ENCODE data around the gene PCSK2.

Gene PCSK2

DNA sequence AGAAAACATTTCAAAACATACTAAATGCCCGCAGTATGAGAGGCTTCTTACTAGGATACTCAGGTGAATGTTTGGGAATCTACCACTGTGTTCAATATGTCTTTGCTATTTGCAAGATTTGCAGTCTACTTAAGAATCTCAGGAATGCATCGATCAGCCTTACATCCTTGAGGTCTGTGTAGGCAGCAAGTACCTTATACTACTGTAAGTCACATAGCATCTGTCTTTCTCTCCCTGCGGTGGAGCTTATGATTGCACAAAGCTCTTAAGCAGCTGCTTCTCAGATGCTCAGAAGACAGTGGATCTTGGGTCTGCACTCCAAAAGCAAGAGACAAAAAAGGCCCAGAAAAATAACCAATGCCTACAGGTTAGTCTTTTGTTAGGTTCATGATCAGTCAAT lies 21.4 kb downstream of the PCSK2 start:
- DNase-seq (ENCODE audit: low spot score), result no peak

DNA sequence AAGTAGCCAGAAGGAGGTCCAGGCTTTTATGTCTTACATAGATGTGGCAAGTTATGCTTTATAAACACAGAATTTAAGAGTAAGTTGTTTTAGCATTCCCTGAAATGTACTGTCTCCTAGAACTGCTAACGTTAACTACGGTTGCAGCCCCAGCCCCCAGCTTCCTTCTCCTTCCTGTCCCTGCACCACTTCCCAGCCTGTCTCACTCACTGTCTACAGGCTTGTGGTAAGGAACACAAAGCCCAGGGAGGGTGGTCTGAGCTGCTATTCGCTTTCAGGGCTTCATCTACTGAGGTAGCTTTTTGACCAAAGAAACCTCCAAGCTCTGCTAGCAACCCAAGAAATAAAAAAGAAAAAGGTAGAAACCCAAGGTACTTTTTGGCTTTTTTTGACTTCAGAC lies 35.9 kb downstream of the PCSK2 start:
- no peak for DNase-seq (ENCODE audit: low spot score)

GRCh38 chr20:17273717-17274116 lies 46.9 kb downstream of the PCSK2 start:
- no peak for DNase-seq (ENCODE audit: low spot score)

- no peak for DNase-seq (ENCODE audit: low spot score)
Measured at GRCh38 chr20:17276101-17276500, 49.3 kb downstream of the PCSK2 start.

GRCh38 chr20:17281478-17281877 lies 54.6 kb downstream of the PCSK2 start:
- no peak for DNase-seq (ENCODE audit: low spot score)

- DNase-seq (ENCODE audit: low spot score), result no peak
Measured at GRCh38 chr20:17282501-17282900, 55.7 kb downstream of the PCSK2 start.

DNA sequence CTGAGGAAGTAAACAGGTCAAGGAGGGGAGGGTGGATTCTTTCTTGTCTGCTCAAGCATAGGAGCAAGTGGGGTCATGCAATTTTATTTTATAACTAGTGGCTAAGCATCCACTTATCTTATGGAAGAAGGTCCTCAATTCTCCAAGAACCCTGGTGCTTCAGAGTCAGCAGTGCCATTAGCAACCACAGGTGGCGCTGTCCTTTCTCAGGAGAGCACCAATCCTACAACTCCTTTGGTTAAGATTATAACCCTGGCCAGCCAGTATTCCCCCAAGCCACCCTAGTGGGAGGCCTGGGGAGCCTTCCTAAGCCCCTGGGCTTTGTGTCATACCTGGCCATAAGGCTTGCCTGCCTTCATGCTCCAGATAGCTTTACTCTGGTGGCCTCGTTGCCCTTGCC lies 60.7 kb downstream of the PCSK2 start:
- DNase-seq (ENCODE audit: low spot score), result no peak

- no peak for DNase-seq (ENCODE audit: low spot score)
Measured at GRCh38 chr20:17287998-17288397, 61.2 kb downstream of the PCSK2 start.

- no peak for DNase-seq (ENCODE audit: low spot score)
Measured at GRCh38 chr20:17295151-17295726, 68.4 kb downstream of the PCSK2 start.

- no peak for DNase-seq (ENCODE audit: low spot score)
Measured at GRCh38 chr20:17295991-17296390, 69.2 kb downstream of the PCSK2 start.

DNA sequence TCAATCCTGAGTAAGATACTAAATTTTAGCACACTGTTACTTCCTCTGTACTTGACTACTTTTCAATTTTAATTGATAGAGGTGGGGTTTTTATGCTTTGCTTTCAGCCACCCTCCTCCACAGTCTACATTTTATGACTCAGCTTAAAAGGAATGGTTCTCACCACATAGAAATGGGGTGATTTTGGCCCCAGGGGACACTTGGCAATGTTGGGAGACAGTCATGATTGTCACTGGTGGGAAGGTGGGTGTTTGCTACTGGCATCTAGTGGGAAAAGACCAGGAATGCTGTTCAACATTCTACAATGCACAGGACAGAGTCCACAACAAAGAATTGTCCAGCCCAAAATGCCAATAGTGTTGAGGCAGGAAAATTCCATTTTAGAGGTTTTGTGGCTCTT lies 71.3 kb downstream of the PCSK2 start:
- DNase-seq (ENCODE audit: low spot score), result no peak

- DNase-seq (ENCODE audit: low spot score), result no peak
Measured at GRCh38 chr20:17298751-17299150, 71.9 kb downstream of the PCSK2 start.

DNA sequence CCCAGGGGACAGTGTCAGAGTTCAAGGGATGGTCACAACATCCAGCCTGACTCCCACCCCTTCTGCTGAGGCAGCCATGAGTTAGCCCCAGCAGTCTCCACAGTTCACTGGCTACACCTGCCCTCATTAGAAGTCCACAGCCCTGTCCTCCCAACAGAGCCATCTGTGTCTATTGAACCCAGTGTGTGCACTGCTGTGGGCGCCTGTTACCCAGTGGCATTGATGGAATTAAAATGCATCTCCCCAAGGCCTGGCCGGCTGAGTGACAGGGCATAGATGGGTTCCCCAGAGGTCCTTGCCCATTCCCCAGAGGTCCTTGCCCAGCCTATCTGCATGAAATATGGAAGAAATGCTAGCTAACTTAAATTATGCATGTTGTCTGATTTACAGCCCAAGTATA lies 73.3 kb downstream of the PCSK2 start:
- no peak for DNase-seq (ENCODE audit: low spot score)

DNA sequence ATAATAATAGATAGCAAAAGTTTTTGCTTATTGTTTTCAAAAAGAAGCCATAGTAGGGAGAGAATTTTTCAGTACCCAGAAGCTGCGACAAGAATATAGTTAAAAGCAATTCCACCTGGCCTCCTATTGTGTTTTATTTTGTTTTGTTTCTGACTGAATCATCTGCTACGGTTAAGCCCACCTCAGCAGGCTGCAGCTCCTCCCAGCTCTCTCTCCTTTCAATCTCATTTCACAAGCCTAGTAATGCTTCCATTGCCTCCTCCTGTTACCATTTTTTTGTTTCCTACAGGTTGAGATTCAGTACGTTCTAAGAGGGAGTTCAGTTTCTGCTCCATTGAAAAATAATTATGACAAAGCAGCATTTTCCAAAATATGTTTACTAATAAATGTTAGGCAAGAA lies 77.9 kb downstream of the PCSK2 start:
- no peak for DNase-seq (ENCODE audit: low spot score)

DNA sequence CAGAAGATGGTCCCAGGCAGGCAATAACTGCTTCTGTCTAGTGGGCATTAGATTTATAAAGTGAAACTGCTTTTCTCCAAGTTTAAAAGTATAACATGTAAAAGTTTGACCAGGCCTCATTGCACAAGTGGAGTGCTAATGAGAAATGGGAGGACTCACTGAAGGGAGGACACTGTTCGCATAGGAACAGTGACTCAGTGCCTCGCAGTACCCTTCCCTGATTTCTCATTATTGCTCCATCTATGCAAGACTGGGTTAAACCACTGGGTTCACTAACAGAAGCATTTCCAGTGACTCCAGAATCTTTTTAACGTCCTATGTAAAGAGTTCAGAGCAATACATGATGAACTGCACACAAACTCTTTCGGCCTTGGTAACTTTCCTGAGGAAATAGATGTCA lies 79.6 kb downstream of the PCSK2 start:
- no peak for DNase-seq (ENCODE audit: low spot score)

- DNase-seq (ENCODE audit: low spot score), result no peak
Measured at GRCh38 chr20:17314264-17314663, 87.4 kb downstream of the PCSK2 start.

- DNase-seq (ENCODE audit: low spot score), result no peak
Measured at GRCh38 chr20:17315407-17316231, 88.8 kb downstream of the PCSK2 start.

DNA sequence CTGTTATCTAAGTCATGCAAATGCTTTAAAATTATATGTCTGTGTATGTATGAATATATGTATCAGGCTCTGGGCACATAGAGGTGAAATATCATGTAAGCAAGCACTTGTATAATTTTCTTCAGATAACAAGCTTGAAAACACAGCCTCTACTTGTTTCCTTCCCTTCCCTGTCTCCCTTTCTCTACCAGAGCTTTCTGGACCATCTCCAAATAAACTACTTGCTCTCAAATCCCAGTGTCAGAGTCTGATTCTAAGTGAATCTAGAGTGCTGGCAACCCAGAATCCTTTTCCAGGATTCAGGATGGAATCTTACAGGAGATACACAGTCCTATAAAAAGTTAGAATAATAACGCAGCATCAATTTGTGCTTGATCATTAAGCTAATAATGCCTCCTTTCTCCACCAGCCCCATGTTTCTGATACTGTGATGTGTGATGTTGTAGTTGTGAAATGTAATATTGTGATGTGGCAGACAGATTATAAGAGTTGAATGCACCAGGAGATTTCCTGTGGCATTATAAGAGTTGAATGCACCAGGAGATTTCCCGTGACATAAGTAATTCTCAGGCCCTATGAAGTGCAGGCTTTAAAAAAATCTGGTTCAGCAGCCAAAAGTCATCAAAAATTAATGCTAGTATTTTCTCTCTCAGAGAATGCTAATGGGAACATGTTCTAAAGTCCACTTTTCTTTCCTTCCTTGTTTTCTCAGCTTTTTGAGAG lies 89.6 kb downstream of the PCSK2 start:
- no peak for DNase-seq (ENCODE audit: low spot score)

DNA sequence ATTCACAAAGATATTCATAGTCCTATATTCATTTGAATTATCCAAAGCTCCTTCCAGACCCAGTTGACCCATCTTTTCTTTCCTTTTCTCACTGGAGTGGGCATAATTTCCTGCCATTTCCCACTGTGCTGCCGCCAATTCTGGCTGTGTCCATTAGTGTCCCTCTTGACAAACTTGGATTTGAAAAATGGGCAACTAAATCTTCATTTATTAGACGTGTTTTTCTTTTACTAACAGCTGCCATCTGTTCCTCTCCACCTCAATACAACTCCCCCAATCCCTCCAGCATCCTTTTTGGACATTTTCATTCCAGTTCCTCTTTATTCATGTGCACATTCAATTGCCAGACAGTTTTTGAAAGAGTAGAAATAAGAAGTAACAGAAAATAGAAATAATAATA lies 90.5 kb downstream of the PCSK2 start:
- no peak for DNase-seq (ENCODE audit: low spot score)

- no peak for DNase-seq (ENCODE audit: low spot score)
Measured at GRCh38 chr20:17320456-17320855, 93.6 kb downstream of the PCSK2 start.

GRCh38 chr20:17326096-17326495 lies 99.3 kb downstream of the PCSK2 start:
- DNase-seq (ENCODE audit: low spot score), result no peak

- DNase-seq (ENCODE audit: low spot score), result no peak
Measured at GRCh38 chr20:17327185-17328148, 100.6 kb downstream of the PCSK2 start.

Measured in hepatic stellate cell (primary cell).